Stimulated activated CD8-positive, alpha-beta memory T cell treated with anti-CD3 and anti-CD28 coated beads, Interleukin-7, amount 100 ng/mL, for 24 hours (primary cell): ENCODE results near the gene GALNT16.
"Not testable (repeated sequence)": the region's sequence is repeated elsewhere in the genome, so short reads cannot be mapped to it uniquely, and the experiment has no call there.

Experiments
- DNase-seq: peaks from one replicate; pipeline ENCODE4 v3.0.0-alpha.2; 2020; ENCODE audit warnings: low read depth

Gene GALNT16

GRCh38 chr14:69259527-69260189 is at the start of gene GALNT16:
TSS of gene GALNT16 (plus strand) at chr14:69260158. CDS start at chr14:69260291, 133 bp downstream.
- DNase-seq, result no peak

DNA sequence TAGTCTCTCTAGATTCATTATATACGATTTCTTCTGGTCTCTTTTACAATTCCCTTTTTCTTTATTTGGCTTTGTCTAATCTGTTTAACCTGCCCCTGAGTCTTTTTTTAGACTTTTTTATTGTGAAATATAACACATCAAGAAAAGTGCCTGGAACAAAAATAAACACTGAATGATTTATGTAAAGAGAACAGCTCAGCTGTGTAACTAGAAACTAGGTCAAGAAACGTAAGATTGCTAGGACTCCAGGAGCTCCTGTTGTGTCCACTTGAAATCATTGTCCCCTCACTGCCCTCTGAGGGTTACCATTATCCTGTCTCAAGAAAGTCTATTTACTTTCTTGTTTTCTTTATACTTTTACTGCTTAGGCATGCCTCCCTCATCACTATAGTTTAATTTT is 45.6 kb upstream of the GALNT16 start:
- no peak for DNase-seq

- DNase-seq, result not testable (repeated sequence)
Observed at GRCh38 chr14:69217663-69218062, 42.3 kb upstream of the GALNT16 start.

DNA sequence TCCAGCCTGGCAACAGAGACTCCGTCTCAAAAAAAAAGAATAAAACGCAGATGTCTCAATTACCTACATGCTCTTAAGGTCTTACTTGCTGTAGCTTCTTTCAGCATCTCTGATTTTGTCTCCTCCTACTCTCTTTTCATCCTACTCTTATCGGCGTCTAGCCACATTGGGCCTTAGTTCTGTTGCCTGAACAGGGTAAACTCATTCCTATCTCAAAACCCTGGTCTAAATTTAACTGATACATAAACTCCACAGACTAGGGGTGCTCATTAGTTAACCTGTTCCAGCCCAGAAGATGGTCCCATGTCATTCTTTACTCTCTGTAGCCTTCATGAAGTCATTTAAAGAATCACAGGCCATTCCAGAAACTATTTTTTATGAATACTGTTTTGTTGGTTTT is 35.0 kb upstream of the GALNT16 start:
- DNase-seq, result no peak

DNA sequence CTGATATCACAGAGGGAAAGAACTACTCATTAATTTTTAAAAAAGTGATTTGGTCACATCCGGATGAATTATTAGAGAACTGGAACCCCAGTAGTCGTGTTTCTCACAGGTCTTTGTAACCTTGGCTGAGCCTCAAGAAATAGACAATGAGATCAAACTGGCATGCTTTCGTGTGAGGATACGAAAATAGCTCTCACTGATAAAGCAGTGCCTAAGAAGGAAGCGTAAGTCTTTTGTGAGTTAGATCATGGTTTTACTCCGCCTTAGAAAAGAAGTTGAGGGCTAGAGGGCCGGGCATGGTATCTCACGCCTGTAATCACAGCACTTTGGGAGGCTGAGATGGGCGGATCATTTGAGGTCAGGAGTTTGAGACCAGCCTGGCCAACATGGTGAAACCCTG is 33.8 kb upstream of the GALNT16 start:
- DNase-seq, result no peak

GRCh38 chr14:69226736-69227135 is 33.2 kb upstream of the GALNT16 start:
- DNase-seq, result no peak

- no peak for DNase-seq
Observed at GRCh38 chr14:69231486-69231885, 28.5 kb upstream of the GALNT16 start.

GRCh38 chr14:69232388-69232787 is 27.6 kb upstream of the GALNT16 start:
- no peak for DNase-seq

- no peak for DNase-seq
Observed at GRCh38 chr14:69234106-69234505, 25.9 kb upstream of the GALNT16 start.

DNA sequence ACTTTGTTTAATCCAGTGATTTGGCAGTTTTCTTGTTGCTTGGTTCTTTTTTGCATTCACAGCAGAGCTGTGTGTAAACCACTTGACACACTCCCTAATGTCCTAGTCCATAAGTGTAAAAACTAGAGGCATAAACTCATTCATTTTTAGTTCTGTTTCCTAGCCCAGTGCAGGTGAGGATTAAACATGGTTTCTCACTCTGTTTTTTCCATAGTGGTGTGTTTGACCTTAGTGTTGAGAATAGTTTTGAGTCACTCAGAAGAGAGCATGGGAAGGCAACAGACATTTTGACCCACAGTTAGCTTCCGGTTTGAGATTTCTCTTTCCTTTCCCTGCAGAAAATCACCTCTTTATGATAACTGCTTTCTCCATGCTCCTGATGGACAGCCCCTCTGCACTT is 24.2 kb upstream of the GALNT16 start:
- no peak for DNase-seq

DNA sequence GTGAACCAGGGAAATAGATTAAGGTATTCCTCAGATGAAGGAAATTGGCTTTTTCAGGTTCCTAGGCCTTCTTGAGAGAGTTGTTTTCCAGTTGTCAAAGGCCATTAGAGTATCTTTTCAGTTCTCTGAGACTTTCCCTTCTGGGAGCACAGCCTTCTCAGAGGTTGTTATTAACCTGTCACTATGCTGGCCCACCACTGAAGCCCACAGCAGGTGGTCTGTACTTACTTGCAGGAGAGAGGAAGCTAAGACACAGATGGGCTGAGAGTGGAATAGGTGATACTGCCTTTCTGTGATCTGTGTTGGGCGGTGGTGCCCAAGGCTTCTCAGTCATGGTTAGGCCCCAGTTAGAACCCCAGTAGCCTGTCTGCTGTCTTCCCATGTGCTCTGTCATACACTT is 22.8 kb upstream of the GALNT16 start:
- no peak for DNase-seq

DNA sequence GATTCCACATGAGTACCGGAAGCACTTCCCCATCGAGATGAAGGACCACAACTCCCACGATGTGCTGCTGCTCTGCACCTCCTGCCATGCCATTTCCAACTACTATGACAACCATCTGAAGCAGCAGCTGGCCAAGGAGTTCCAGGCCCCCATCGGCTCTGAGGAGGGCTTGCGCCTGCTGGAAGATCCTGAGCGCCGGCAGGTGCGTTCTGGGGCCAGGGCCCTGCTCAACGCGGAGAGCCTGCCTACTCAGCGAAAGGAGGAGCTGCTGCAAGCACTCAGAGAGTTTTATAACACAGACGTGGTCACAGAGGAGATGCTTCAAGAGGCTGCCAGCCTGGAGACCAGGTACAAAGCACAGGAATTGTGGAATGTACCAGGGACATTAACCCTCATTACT is 22.4 kb upstream of the GALNT16 start:
- no peak for DNase-seq

GRCh38 chr14:69238883-69239282 is 21.1 kb upstream of the GALNT16 start:
- no peak for DNase-seq

GRCh38 chr14:69240527-69241173 is 19.3 kb upstream of the GALNT16 start:
- no peak for DNase-seq

GRCh38 chr14:69241577-69241976 is 18.4 kb upstream of the GALNT16 start:
- DNase-seq, result no peak

DNA sequence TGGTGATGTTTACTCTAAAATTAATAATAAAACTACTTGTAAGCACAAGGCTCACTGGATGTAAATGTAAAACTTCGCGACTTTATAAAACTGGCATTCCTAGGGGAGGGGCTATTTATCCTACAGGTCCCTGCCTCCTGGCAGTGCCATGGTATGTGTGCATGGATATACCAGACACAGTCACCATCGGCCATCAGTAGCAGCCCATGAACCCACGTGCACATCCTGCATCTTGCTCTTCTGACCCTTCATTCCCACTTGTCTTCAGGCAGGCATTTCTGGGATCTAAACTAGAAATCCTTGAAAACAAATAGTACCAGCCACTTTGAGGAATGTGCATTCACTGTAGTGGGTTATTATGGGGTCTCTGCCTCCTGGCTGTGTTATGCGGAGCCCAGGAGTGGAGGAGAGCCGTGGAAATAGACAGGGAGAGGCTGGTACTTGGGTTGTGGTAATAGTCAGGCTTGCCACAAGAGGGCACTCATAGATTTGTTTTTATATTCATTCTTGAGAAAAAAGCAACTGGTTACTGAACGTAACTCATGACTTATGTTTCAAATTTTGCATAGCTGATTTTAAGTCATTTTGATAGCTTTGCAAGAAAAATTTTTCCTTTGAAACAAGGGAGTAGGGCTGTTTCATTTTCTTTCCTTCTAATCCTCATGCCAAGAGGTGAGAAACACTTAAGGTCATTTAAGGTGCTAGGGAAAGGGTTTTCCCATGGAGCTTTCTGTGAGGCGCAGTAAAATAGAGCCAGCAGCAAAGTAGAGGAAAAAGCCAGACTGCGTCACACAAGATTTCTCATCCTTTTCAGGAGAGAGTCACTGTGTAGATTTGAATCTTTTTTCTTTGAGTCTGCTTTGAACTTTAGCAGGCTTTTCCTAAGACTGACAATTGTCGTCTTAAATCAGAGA is 17.4 kb upstream of the GALNT16 start:
- no peak for DNase-seq

DNA sequence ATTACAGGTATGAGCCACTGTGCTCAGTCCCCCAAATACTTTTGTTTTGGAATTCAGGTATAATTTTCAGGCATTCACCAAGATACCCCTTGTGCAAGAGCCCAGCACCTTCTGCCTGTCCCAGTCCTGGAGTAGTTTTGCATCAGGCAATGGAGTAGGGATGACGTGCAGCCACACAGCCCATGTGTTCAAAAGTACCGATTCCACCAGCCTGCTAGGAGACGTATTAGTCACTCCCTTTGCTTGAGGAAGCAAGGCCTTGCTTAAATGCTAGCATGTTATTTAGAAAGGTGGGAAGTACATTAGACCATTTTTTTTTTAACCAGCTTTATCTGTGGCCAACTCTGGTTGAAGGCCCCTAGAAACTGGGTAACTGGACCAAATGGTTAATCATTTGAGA is 15.0 kb upstream of the GALNT16 start:
- DNase-seq, result no peak

- no peak for DNase-seq
Observed at GRCh38 chr14:69246331-69246730, 13.6 kb upstream of the GALNT16 start.

DNA sequence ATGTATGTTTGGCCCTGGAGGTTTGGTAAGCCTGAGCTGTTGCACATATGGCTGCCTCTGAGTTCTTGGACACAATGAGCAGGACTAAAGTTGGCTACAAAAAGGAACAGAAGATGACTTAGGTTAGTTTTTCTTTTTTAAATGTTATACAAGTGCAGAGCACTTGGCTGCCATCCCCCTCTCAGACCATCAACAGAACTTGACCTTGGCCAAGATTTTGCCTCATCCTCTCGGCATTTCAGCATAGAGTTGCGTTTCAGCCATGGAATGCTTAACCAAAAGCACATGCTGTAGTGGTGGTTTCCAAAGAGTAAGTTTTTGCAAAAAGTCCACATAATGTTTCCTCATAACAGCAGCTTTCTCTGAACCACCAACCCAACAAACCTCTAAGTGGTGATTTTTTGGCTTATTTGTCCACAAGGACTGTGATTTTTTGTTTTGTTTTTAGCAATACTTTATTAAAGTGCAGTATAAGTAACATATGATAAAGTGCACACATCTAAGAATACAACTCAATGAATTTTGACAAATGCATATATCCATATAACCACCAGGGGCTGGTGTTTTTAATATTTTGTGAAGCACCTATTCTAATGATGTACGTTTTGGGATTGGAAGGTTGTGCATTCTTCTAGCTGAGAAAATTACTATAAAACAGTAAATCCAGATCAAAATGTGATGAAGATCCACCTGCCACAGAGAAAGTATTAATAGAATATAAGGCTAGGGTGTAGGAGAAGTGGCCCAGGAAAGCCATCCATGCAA is 12.1 kb upstream of the GALNT16 start:
- DNase-seq, result no peak

DNA sequence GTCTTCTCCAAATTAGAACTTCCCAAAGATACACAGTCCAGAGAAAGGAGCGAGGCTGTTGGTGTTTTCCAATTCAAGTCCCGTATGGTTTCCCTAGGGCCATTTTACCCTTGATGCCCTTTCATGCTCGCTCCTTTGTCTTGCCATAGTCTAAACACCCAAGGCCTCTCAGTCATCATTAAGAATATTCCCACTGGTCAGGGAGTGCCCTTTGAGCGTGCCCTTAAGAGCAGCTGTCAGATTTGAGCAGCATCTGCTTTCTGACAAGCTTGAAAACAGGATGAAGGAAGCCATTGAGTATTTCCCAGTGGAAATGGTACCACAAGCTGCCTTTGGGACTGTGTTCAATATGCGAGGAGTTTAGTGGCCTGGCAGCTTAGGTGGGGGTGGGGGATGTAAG is 10.4 kb upstream of the GALNT16 start:
- no peak for DNase-seq

DNA sequence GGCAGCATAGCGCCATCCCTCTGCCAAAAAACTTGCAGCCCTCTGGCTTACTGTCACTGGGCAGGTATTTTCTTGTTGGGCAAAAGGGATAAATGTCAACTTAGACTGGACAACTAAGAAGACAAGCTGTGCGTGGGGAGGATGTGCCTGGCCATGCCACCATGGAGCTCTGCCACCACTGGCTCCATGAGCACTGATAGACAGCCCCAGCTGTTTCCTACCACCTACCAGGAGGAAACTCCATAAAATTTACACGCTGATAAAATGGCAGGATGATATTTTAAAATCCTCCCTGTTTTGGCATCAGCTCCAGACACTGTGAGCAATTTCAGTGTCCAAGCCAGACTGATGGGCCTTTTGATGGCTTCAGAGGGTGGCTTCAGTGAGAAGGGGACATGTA is 7.1 kb upstream of the GALNT16 start:
- DNase-seq, result no peak

DNA sequence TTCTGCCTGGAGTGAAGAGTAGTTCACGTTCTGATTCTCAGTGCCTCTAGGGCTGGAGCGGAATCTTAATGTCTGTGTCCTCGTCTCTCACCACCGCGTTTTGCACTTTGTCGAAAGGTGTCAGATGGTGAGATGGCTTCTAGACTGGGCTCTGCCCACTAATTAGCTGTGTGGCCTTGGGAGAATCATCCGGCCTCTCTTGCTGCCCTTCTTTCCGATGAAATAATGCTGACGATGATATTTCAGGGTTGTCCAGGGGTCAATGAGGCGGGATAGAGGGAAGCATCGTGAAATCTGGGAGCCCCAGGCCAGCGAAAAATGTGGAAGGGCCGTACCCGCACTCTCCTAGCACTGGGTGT is 811 bp upstream of the GALNT16 start:
- DNase-seq, result no peak
